Mesodermal cell (in vitro differentiated cells): Measurements from ENCODE around the gene NRXN2.

ENCODE experiments used
- H3K27ac ChIP-seq: 2 replicates; pipeline ENCODE4 v1.7.0; 2013; ENCODE audit warnings: mild to moderate bottlenecking, low read depth, low read length, moderate library complexity; ENCODE audit not compliant: severe bottlenecking
- H3K36me3 ChIP-seq: 2 replicates; pipeline ENCODE4 v1.7.1; 2013; ENCODE audit warnings: mild to moderate bottlenecking, low read length, moderate library complexity; ENCODE audit not compliant: control insufficient read depth, insufficient read depth
- H3K4me1 ChIP-seq: one replicate; pipeline ENCODE4 v1.7.1; 2013; ENCODE audit warnings: mild to moderate bottlenecking, low read length; ENCODE audit not compliant: insufficient read depth, control insufficient read depth, poor library complexity, severe bottlenecking
- H3K4me3 ChIP-seq: 2 replicates; pipeline ENCODE4 v1.7.0; 2013; ENCODE audit warnings: low read length, control low read depth, mild to moderate bottlenecking; ENCODE audit not compliant: insufficient read depth, poor library complexity, severe bottlenecking; ENCODE audit errors: extremely low read depth
- H3K9me3 ChIP-seq: 2 replicates; pipeline ENCODE4 v1.7.1; 2013; ENCODE audit warnings: mild to moderate bottlenecking, low read length, moderate library complexity; ENCODE audit not compliant: control insufficient read depth
- WGBS, 2 experiments: methylation state at CpG; one replicate each; pipeline ENCODE4 v1.1.5; 2013; ENCODE audit warnings: missing lambda C conversion rate in 2 of 2; ENCODE audit not compliant: insufficient coverage in 2 of 2; 5-methylcytosine and 5-hydroxymethylcytosine counted together

The NRXN2 gene

DNA sequence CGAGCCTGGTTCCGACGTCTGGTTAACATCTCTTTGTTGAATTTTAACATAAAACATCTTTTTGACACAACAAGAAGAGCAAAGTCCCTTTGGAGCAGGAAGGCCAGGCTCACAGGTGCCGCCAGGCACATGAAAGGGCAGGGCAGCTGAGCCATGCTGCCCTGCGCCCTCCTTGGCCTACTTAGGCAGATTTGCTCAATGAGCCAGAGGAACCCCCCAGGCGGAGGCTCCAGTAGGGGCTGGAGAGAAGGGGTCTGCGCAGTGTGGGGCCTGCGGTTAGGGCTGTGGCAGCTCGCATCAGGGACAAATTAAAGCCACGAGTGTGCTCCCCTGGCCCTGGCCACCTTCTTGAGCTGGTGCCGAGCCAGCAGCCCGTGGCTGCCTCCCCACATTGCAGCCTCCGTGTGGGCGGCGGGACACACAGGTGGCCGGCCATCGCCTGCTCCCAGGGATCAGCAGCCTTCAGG lies 141.9 kb downstream of the NRXN2 start:
- 94 to 96% methylated on average over 16 to 17 of the region's 17 CpGs for WGBS, 2 experiments

DNA sequence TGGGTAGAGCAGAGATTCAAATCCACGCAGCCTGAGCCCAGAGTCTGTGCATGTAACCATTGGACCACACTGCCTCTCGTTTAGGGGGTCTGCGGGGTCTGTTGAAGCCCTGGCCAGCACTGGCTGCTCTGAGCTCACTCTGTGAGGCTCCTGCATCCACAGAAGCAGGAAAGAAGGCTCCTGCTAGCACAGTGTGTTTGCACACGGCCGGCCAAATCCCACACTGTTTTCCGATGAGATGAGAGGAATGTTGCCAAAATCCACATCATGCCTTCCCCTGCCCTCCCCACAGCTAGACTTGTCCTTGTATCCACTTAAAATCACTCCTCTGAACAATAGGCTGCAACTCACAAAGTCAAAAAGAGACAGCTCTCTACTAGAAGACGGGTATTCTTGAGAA lies 142.6 kb downstream of the NRXN2 start:
- H3K9me3 ChIP-seq: no peaks in the 10 kb centered on the region
- peaks cover 7% of the 10 kb centered on the region for H3K4me1 ChIP-seq
- no peak overlapping the region for H3K27ac ChIP-seq
- 84 to 96% methylated on average over 3 to 7 of the region's 7 CpGs for WGBS, 2 experiments
- H3K4me3 ChIP-seq: no peak overlapping the region
- H3K36me3 ChIP-seq: no peaks in the 10 kb centered on the region

More for the DNA sequence above, 141.9 kb downstream of the NRXN2 start:
- no peak overlapping the region for H3K27ac ChIP-seq
- H3K36me3 ChIP-seq: no peaks in the 10 kb centered on the region
- H3K9me3 ChIP-seq: no peaks in the 10 kb centered on the region
- H3K4me3 ChIP-seq: no peak overlapping the region
- peaks cover 7% of the 10 kb centered on the region for H3K4me1 ChIP-seq

DNA sequence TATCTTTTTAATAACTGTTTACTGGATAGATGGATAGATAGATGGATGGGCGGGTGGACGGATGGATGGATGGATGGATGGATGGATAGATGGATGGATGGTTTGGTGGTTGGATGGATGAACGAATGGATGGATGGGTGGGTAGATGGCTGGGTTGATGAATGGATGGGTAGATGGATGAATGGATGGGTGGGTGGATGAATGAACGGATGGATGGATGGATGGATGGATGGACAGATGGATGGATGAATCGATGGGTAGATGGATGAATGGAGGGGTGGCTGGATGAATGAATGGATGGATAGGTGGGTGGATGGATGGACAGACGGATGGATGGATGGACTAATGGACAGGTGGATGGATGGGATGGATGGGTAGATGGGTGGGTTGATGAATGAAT lies 145.8 kb downstream of the NRXN2 start:
- no peaks in the 10 kb centered on the region for H3K4me1 ChIP-seq
- H3K9me3 ChIP-seq: no peaks in the 10 kb centered on the region
- no peak overlapping the region for H3K27ac ChIP-seq
- H3K4me3 ChIP-seq: no peak overlapping the region
- no peaks in the 10 kb centered on the region for H3K36me3 ChIP-seq
- 85 to 91% methylated on average over 6 of the region's 6 CpGs for WGBS, 2 experiments

DNA sequence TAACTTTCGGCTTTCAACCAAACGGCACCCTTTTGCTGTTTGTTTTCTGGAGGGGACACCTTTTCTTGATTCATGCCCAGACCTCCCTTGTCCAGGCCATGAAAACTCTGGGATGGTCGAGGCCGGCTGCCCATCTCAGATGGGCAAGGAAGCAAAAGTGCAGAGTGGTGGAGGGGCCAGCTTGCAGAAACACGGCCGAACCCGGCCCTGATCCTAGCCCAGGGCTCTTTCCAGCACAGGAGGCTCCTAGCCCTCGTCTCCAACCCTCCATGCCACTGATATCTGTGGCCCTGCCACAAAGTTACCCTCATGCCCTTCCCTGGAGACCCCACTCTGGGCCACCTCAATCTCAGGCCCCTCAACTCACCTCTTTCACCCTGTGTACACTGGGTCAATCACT lies 150.9 kb downstream of the NRXN2 start:
- Histone ChIP-seq H3K4me3 (no peak overlapping the region), H3K9me3 (no peaks in the 10 kb centered on the region), H3K27ac (no peak overlapping the region), H3K36me3 (no peaks in the 10 kb centered on the region), H3K4me1 (peaks cover 11% of the 10 kb centered on the region)
- 88 to 89% methylated on average over 7 of the region's 8 CpGs for WGBS, 2 experiments

DNA sequence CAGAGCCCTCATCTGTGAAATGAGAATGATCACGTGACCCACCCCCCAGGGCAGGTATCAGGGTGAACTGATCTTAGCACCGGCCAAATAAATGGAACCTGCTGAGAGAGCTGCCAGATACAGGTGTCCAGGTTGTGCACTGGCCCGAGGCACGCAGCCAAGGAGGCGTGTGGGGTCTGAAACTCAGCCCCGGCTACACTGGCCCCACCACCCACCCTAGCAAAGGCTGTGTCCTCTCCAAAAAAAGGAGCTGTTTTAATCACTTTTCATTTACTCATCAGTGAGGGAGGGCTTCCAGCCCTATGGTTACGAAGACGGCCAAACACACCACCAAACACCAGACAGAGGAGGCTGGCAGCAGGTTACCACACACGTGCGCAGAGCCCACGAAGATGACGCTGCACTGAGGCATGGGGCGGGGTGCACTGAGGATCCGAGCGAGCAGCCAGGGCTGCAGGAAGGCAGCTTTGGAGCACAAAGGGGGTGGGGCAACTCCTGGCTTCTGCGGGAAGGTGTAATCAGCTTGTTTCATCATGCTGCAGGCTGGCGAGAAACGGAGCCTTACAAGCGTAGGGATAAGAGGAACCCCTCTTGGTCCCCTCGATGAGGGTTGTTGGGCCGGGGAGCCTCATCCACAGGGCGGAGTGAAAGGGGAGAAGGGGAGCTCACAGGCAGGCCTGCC lies 151.4 kb downstream of the NRXN2 start:
- Histone ChIP-seq H3K36me3 (no peaks in the 10 kb centered on the region), H3K27ac (no peak overlapping the region), H3K9me3 (no peaks in the 10 kb centered on the region), H3K4me1 (peaks cover 17% of the 10 kb centered on the region), H3K4me3 (no peak overlapping the region)
- WGBS, 2 experiments: 78 to 82% methylated on average over 19 to 20 of the region's 22 CpGs

DNA sequence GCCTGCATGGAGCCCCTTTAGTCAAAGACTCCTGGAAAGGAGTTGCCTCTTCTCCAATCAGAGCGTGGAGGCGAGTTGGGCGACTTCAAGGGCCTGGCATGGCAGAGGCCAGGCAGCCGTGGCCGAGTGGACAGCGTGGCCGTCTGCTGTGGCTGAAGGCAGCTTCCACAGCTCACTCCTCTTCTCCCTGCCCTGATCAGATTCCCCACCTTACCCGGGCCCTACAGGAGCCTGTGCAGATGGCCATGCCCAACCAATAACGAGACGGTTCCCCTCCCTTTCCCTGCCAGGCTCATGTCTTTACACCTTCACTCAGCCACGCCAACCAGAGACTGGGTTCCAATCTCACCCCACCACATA lies 152.0 kb downstream of the NRXN2 start:
- 93 to 96% methylated on average over 11 of the region's 11 CpGs for WGBS, 2 experiments
- H3K36me3 ChIP-seq: no peaks in the 10 kb centered on the region
- peaks cover 17% of the 10 kb centered on the region for H3K4me1 ChIP-seq
- H3K4me3 ChIP-seq: no peak overlapping the region
- H3K9me3 ChIP-seq: no peaks in the 10 kb centered on the region
- no peak overlapping the region for H3K27ac ChIP-seq

DNA sequence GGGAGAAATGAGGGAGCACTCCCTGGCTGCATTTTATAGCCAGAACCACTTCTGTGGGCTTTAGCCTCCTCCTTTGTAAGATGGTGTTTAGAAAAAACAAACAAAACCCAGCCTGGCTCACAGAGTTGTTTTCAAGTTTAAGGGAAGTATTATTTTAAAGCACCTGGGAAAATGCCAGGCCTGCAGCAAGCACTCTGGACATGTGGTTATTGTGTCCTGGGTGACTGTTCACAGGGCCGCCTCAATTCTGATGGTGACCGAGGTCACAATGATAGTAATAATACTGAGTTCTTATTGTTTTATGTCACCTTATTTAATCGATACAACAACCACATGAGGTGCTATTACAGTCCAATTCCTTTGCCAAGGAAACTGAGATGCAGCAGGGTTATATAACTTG lies 152.7 kb downstream of the NRXN2 start:
- no peaks in the 10 kb centered on the region for H3K9me3 ChIP-seq
- no peak overlapping the region for H3K27ac ChIP-seq
- no peaks in the 10 kb centered on the region for H3K36me3 ChIP-seq
- H3K4me3 ChIP-seq: no peak overlapping the region
- H3K4me1 ChIP-seq: peaks cover 17% of the 10 kb centered on the region
- WGBS, 2 experiments: 100% methylated on average over 2 of the region's 3 CpGs; no CpG with 5 or more reads in 1 of the 2 experiments

DNA sequence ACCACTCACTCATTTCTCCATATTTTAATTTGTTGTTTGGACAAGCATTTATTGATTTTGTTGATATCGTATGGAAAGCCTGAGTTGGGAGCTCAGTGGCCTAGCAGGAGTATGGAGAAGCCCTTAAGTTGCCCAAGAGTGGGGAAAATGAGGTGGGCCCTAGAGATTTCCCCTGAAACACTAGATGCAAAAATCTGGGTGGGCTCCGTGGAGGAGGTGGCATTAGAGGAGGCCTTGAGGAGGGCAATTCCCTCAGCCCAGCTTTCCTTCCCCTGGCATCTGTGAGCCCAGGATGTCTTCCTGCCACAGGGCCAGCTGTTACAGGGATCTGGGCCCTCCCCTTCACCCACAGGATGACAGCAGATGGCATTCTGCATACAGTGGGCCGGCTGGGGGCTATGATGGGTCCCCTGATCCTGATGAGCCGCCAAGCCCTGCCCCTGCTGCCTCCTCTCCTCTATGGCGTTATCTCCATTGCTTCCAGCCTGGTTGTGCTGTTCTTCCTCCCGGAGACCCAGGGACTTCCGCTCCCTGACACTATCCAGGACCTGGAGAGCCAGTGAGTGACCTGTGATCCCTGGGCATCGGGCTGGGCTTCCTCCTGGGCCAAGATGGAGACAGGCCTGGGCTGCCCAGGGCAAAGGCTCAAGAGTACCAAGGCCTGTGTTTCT lies 153.6 kb downstream of the NRXN2 start:
- 87 to 98% methylated on average over 6 to 7 of the region's 8 CpGs for WGBS, 2 experiments
- Histone ChIP-seq H3K9me3 (no peaks in the 10 kb centered on the region), H3K27ac (no peak overlapping the region), H3K36me3 (no peaks in the 10 kb centered on the region), H3K4me1 (peaks cover 17% of the 10 kb centered on the region), H3K4me3 (no peak overlapping the region)

DNA sequence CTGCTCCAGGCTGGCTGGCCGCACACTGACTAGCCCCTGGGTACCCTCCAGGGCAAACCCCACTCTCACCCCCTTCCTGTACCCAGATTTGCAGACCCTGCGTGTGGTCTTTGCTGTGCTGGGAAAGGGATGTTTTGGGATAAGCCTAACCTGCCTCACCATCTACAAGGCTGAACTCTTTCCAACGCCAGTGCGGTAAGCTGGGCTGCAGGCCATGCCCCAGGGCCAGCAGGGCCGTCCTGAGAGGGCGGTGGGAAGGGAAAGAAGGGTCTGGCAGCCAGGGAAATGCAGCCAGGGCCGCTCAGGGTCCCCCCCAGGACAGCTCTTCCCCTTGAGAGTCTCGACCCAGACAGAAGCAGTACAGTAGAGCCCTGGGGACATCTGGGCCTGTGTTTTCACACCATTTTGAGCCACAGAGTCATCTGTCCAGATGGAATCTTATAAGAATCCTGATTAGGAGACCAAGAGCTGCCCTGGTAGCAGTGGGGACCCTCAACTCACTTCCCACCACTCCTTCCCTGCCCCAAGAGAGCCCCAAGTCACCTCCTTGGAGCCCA lies 154.3 kb downstream of the NRXN2 start:
- Histone ChIP-seq H3K36me3 (no peaks in the 10 kb centered on the region), H3K27ac (no peak overlapping the region), H3K4me1 (peaks cover 17% of the 10 kb centered on the region), H3K9me3 (no peaks in the 10 kb centered on the region), H3K4me3 (no peak overlapping the region)
- WGBS, 2 experiments: 86 to 90% methylated on average over 4 to 5 of the region's 8 CpGs

DNA sequence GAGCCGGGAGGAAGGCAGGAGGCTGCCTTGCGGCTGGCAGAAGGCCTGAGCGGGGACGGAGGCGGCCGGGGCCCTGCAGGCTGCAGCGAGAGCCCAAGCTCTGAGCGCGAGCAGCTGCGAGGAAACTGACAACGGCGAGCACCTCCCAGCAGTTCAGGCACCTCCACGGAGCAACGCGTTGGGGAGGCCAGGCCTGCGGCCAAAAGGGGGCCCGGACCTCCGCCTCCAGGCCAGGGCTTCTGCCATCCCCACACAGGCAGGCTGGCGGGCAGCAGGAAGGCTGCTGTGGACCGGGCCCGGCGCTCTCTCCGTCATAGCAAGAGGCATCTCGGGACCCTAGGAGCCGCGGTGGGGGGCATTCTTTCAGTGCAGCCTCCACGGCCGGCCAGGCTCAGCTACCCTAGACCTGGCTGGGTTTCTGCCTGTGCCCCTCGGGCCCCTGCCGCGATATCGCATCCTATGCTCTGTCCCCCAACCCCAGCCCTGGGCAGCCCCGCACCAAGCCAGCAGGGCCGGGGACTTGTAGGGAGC lies 154.9 kb downstream of the NRXN2 start:
- 89% methylated on average over 28 to 30 of the region's 34 CpGs for WGBS, 2 experiments
- no peak overlapping the region for H3K27ac ChIP-seq

More for the DNA sequence above, 154.9 kb downstream of the NRXN2 start:
- H3K4me3 ChIP-seq: no peak overlapping the region
- H3K36me3 ChIP-seq: no peaks in the 10 kb centered on the region
- peaks cover 17% of the 10 kb centered on the region for H3K4me1 ChIP-seq
- no peaks in the 10 kb centered on the region for H3K9me3 ChIP-seq
